Fibroblast of lung (primary cell): ENCODE measurements around the gene CD82. TPM values are rescaled to one million over a fixed set of nuclear protein-coding genes. Genes with fewer than 3 reads are reported as not detected.
A peak's percentile ranks its signal among the peaks of the same experiment; 100 is the strongest.

Source experiments
- DNase-seq, 2 donors: peaks; one replicate each; pipeline versions ENCODE4 v3.0.0 to v3.0.0-alpha.2; 2010; ENCODE audit warnings: low read depth in 2 of 2
- H2AFZ ChIP-seq: 2 replicates; pipeline ENCODE4 v1.5.1; 2012; ENCODE audit warnings: low read length, control low read depth, inconsistent platforms
- H3K27ac ChIP-seq: 2 replicates; pipeline ENCODE4 v1.5.1; 2011; ENCODE audit warnings: low read length, control low read depth; ENCODE audit not compliant: insufficient read depth
- H3K27me3 ChIP-seq: 2 replicates; pipeline ENCODE4 v1.5.1; 2011; ENCODE audit warnings: mild to moderate bottlenecking, low read length; ENCODE audit not compliant: control insufficient read depth, insufficient read depth
- H3K36me3 ChIP-seq: 2 replicates; pipeline ENCODE4 v1.5.1; 2011; ENCODE audit warnings: low read length; ENCODE audit not compliant: control insufficient read depth, insufficient read depth
- H3K4me1 ChIP-seq: 2 replicates; pipeline ENCODE4 v1.5.1; 2011; ENCODE audit warnings: low read length; ENCODE audit not compliant: control insufficient read depth, insufficient read depth; ENCODE audit errors: extremely low read depth
- H3K4me2 ChIP-seq: 2 replicates; pipeline ENCODE4 v1.5.1; 2011; ENCODE audit warnings: low read length, control low read depth; ENCODE audit not compliant: insufficient read depth; ENCODE audit errors: extremely low read depth
- H3K4me3 ChIP-seq, 4 experiments: fragments of 200-600 bp in 1 of 4; sonication (generic) in 1 of 4; replicated peaks in 1 of 4; 2 replicates each; pipeline ENCODE4 v1.5.1; 2011 to 2016; ENCODE audit warnings: low read length in 4 of 4, low read depth in 3 of 4, mild to moderate bottlenecking in 3 of 4, control low read depth in 2 of 4, inconsistent platforms in 1 of 4, mixed read lengths in 1 of 4; ENCODE audit not compliant: insufficient read depth in 1 of 4; ENCODE audit errors: control extremely low read depth in 1 of 4
- H3K79me2 ChIP-seq: 2 replicates; pipeline ENCODE4 v1.5.1; 2012; ENCODE audit warnings: mild to moderate bottlenecking, low read length, inconsistent platforms; ENCODE audit not compliant: control insufficient read depth, insufficient read depth
- H3K9ac ChIP-seq: 2 replicates; pipeline ENCODE4 v1.5.1; 2011; ENCODE audit warnings: mild to moderate bottlenecking, low read length, control low read depth; ENCODE audit not compliant: insufficient read depth
- H3K9me3 ChIP-seq: 2 replicates; pipeline ENCODE4 v1.5.1; 2012; ENCODE audit warnings: low read depth, low read length; ENCODE audit not compliant: control insufficient read depth, insufficient read depth
- H4K20me1 ChIP-seq: 2 replicates; pipeline ENCODE4 v1.5.1; 2011; ENCODE audit warnings: low read length; ENCODE audit not compliant: control insufficient read depth, insufficient read depth; ENCODE audit errors: extremely low read depth
- EZH2 ChIP-seq: IDR thresholded peaks from 2 replicates; pipeline ENCODE4 v1.5.1; 2012; ENCODE audit warnings: low read length, control low read depth, mild to moderate bottlenecking; ENCODE audit errors: missing control alignments
- polyA plus RNA-seq, 2 donors: library from polyadenylated mRNA; depleted of rRNA in 1 of 2; stranded (reverse) in 1 of 2; unstranded in 1 of 2; fragments of >200 nt; gene quantifications; 2 replicates each; pipeline ENCODE4 v1.2.1, GENCODE V29; 2011 to 2012; ENCODE audit warnings: missing spikeins in 1 of 2
- total RNA-seq: library from RNA; depleted of rRNA; stranded (reverse); fragments of >200 nt; gene quantifications from 2 replicates; pipeline ENCODE4 v1.2.1, GENCODE V29; 2014
- TF ChIP-seq, protein P1 (sequence below), 2 donors: IDR thresholded peaks in 1 of 2; conservative IDR thresholded peaks in 1 of 2; 1 replicate in 1 of 2; 2 replicates in 1 of 2; pipeline ENCODE4 v1.5.1; 2011 to 2012; ENCODE audit warnings: low read length in 2 of 2, control low read depth in 1 of 2, inconsistent platforms in 1 of 2, low read depth in 1 of 2, mild to moderate bottlenecking in 1 of 2

Gene CD82
- total and polyA plus RNA-seq, 2 donors (not counting 1 experiment from before 2014, with no cell fraction given) = 54.2 to 114 TPM

GRCh38 chr11:44591557-44591956, 26.1 kb downstream of the CD82 start:
- no peaks in the 10 kb centered on the region for H3K79me2 ChIP-seq
- H3K27ac ChIP-seq = no peak overlapping the region
- DNase-seq = no peak
- no peak overlapping the region for H3K9ac ChIP-seq
- TF ChIP-seq EZH2 = no peak
- TF ChIP-seq, protein P1, sequence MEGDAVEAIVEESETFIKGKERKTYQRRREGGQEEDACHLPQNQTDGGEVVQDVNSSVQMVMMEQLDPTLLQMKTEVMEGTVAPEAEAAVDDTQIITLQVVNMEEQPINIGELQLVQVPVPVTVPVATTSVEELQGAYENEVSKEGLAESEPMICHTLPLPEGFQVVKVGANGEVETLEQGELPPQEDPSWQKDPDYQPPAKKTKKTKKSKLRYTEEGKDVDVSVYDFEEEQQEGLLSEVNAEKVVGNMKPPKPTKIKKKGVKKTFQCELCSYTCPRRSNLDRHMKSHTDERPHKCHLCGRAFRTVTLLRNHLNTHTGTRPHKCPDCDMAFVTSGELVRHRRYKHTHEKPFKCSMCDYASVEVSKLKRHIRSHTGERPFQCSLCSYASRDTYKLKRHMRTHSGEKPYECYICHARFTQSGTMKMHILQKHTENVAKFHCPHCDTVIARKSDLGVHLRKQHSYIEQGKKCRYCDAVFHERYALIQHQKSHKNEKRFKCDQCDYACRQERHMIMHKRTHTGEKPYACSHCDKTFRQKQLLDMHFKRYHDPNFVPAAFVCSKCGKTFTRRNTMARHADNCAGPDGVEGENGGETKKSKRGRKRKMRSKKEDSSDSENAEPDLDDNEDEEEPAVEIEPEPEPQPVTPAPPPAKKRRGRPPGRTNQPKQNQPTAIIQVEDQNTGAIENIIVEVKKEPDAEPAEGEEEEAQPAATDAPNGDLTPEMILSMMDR (conservative IDR thresholded peaks at IDR 0.05 in 1 of 2, IDR thresholded peaks at IDR 0.05 in 1 of 2; ENCODE audit: low read depth in 1 of 2, low read length in 2 of 2) = no peak
- H2AFZ ChIP-seq = no peak overlapping the region
- no peaks in the 10 kb centered on the region for H3K27me3 ChIP-seq
- no peak overlapping the region for H3K4me3 ChIP-seq
- H3K9me3 ChIP-seq = no peaks in the 10 kb centered on the region
- H3K36me3 ChIP-seq = no peaks in the 10 kb centered on the region
- H3K4me1 ChIP-seq = peaks cover 10% of the 10 kb centered on the region
- no peaks in the 10 kb centered on the region for H4K20me1 ChIP-seq
- no peak overlapping the region for H3K4me2 ChIP-seq

GRCh38 chr11:44592125-44592940, 26.9 kb downstream of the CD82 start:
- Histone ChIP-seq H3K4me2 (no peak overlapping the region), H2AFZ (no peak overlapping the region), H3K4me3 (no peak overlapping the region), H3K36me3 (no peaks in the 10 kb centered on the region), H3K27ac (no peak overlapping the region), H3K79me2 (no peaks in the 10 kb centered on the region), H3K9me3 (no peaks in the 10 kb centered on the region), H3K4me1 (peaks cover 13% of the 10 kb centered on the region), H3K27me3 (no peaks in the 10 kb centered on the region), H3K9ac (no peak overlapping the region), H4K20me1 (no peaks in the 10 kb centered on the region)
- TF ChIP-seq EZH2 = no peak
- TF ChIP-seq, protein P1 (conservative IDR thresholded peaks at IDR 0.05 in 1 of 2, IDR thresholded peaks at IDR 0.05 in 1 of 2; ENCODE audit: low read depth in 1 of 2, low read length in 2 of 2) = no peak
- peak in 1 of 2 donors; percentile 79 for DNase-seq

GRCh38 chr11:44593251-44593650, 27.8 kb downstream of the CD82 start:
- DNase-seq = no peak
- Histone ChIP-seq H3K27ac (no peak overlapping the region), H3K4me1 (peaks cover 13% of the 10 kb centered on the region)

More at GRCh38 chr11:44593251-44593650, 27.8 kb downstream of the CD82 start:
- no peaks in the 10 kb centered on the region for H3K79me2 ChIP-seq
- TF ChIP-seq, protein P1 (conservative IDR thresholded peaks at IDR 0.05 in 1 of 2, IDR thresholded peaks at IDR 0.05 in 1 of 2; ENCODE audit: low read depth in 1 of 2, low read length in 2 of 2) = no peak
- TF ChIP-seq EZH2 = no peak
- no peaks in the 10 kb centered on the region for H4K20me1 ChIP-seq
- H3K9ac ChIP-seq = no peak overlapping the region
- H3K4me3 ChIP-seq = no peak overlapping the region
- no peaks in the 10 kb centered on the region for H3K9me3 ChIP-seq
- H2AFZ ChIP-seq = no peak overlapping the region
- no peak overlapping the region for H3K4me2 ChIP-seq
- no peaks in the 10 kb centered on the region for H3K36me3 ChIP-seq
- no peaks in the 10 kb centered on the region for H3K27me3 ChIP-seq
